HG02885 (cell line): ENCODE data around the gene SLCO3A1.
A peak's percentile ranks its signal among the peaks of the same experiment; 100 is the strongest.

ENCODE experiments used
- ATAC-seq: cut with Tn5 transposase; IDR thresholded peaks from one replicate; pipeline ENCODE4 v1.9.1; 2021; ENCODE audit warnings: mild to moderate bottlenecking; ENCODE audit not compliant: unreplicated experiment, poor library complexity

SLCO3A1 gene

DNA sequence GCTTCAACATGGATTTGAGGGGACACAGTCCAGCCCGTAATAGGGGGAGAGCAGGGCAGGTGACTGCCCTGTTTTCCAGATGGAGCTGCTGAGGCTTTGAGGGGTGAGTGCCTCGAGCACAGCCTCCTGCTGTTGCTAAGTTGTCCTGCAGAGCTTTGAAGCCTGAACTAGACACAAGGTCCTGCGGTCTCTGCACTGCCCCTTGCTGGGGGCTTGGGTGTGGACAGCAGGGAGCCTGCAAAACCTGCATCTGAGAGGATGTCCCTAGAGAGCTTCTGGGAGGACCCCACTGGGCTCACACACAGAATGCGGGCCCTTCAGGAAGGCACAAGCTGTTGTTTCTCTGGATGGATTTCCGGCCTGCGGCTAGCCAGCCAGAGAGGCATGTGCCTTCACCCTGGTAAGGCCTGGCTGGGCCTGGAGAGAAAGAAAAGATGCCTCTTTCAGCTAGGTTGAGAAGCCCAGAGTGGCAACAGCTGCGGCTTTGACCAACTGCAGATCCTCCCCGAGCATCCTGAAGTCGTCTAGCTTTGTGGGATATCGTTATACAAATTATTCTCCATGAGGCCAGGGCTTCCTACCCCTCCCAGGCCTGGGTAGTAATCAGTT is 226.2 kb downstream of the SLCO3A1 start:
- no peak for ATAC-seq

DNA sequence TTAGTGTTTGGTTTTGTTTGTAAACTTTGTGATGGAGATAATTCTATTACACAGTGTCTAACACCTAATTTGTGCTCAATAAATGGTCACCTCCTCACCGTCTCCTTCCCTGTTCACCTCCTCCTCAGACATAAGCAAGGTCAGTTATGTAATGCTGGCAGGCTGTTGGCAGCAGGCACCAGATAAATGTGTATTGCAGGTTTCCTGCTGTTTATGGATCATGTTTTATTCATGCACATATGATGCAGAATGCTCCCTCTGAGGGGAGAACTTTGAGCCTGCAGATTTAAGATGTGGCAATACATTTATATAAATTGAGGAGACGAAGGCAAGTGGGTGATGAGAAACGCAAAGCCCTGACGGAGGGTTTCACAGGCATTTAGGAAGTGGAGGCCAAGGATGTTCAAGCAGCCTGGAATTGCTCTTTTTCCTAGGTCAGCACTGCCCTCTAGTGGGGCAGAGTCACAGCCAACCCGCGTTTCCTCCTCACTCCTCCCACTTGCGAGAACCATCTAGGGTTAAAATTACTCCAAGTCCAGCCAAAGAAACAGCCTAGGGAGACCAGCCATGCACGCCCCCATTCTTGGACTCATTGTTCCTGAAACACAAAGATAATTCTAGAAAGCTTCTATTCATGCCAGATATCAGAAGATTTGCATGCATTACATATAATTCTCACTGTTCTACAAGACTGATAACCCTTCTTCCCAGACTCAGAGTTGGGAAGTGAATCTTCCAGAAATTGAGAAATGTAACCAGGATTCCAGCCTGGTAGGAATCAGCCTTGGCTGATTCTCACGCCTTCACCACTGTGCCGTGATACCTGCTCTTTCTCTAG is 228.7 kb downstream of the SLCO3A1 start:
- peak; percentile 61 for ATAC-seq

DNA sequence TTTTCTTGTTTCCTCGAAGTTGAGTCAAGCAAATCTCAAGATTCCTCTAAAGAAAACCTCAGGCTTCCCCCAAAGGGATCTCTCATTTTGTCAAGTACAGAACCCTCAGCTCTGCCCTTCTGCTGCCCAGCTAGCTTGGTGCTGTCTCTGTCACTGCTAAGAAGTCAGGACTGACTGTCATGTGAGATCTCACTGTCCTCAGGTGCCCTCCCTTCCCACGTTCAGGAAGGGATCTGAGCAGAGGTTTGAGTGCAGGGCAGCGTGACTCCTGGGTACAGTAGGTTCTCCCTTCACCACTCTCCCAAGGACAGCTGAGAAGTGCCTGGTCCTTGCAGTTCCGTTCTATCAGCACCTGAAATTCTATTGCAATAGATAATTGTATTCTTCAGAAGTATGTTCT is 229.7 kb downstream of the SLCO3A1 start:
- no peak for ATAC-seq

DNA sequence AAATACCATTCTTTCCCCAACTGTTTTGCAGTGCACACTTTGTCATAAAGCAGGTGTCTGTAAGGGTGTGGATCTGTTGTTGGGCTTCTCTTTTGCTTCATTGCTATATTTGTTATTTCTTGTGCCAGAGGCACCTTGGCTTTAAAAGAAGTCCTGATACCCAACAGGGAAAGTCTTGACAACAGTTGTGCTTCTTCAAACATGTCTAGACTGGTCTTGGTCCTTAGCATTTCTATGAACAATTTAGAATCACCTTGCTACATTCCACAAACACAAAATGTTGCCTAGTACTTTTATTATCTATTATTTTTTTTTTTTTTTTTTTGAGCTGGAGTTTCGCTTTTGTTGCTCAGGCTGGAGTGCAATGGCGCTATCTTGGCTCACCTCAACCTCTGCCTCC is 233.7 kb downstream of the SLCO3A1 start:
- ATAC-seq, result no peak

DNA sequence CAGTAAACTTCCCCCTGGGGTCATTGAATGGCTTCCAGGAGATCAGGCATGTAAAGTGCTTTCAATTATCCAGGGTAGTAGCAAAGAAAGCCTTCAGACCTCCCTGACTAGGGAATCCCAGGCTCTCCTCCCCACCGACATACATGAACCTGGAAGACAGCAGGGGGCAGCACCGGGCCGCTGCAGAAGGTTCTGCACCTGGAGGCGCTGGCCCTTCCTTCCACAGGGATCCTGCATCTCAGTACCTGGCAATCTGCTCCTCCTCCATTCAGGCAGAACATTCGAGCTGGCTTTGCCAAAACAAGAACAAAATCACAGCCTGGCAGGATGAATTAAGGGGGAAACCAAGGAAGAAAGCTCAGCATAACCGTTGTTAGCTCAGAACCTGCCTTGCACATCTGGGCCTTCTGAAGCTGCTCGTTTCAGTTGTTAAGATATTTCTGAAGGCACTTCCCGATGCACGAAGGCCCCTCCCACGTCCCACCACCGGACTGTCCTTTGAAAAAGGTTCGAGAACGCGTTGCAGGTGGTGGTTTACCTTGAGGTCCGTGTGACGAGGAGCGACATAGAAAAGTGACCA is 237.7 kb downstream of the SLCO3A1 start:
- no peak for ATAC-seq

DNA sequence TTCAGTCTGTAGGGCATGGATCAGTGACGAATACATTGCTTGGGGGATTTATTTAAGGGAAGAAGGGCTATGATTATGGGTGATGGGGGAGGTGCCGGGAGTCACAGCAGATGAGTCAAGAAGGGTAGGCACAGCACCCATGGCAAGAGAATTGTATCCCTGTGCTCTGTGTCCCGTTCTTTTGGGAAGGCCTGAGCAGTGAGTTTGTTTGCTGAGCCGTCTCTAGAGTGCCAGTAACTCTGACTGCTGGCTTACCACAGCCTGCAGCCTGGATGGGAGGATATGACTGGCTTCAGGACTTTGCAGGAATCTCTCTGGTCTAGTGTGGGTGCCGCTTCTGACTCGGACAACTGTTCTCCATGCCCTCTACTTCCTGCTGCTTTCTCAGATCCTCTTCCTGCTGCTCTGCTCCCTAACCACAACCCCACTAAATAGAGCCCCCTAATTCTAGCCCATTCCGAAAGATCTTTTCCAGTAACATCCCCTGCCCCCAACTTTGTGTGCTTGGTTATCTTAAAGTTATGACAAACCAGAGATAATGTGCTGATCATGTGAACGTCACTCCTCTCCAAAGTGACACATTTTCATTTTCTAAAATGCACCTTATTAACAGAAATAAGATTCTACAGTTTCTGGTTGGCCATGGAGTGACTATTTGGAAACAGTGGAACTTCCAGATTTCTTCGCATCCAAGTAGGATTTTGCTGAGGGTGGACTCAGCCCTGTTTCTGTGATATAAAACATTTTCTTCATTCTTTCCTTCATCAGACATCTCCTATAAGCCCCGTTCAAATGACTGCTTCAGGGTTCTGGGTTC is 239.0 kb downstream of the SLCO3A1 start:
- no peak for ATAC-seq

DNA sequence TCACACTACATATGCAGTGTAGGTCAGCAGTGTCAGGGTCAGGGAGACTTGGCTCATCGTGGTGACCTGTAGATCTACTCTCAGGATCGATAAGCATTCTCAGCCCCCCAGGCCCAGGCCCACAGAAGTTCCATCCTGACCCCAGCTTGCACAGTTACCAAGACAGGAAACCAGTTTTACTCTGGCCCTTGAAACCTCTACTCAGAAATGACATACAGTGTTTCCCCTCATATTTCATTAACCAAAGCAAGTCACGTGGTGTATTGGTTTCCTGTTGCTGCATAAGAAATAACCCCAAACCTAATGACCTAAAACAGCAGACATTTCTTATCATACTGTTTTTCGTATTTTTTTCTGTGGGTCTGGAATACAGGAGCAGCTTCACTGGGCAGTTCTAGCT is 242.2 kb downstream of the SLCO3A1 start:
- ATAC-seq, result peak; percentile 68

DNA sequence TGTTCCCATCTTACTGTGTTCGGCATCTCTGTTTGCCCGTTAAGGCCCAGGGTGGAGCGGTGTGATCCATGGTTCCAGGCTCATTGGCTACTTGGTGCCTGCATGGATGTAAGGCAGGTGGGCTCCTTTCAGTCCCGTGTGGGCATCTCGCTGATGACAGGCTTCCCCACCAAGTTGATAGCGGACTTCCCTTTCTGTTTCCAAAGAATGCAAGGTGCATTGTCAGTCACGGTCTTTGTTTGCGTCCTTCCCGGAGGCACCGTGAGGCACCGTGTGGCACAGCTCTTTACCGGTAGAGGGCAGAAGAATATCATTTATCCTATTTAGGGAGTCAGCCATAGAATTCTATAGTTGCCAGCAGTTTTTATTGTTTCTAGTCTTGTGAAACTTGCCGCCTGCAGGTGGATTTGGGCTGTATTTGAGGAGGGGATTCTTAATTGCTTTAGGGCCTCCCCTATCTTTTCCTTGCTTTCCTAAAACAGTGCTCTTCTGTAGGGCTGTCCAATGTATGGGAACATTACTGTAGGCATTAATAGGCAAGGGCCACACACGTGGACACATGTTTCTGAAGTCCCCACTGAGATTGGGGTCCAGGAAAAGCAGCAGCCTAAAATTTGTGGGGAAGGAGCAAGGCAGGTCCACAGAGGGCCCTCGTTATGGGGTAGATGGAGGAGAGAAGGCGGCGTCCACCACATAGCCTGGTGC is 244.1 kb downstream of the SLCO3A1 start:
- ATAC-seq, result peak; percentile 70

DNA sequence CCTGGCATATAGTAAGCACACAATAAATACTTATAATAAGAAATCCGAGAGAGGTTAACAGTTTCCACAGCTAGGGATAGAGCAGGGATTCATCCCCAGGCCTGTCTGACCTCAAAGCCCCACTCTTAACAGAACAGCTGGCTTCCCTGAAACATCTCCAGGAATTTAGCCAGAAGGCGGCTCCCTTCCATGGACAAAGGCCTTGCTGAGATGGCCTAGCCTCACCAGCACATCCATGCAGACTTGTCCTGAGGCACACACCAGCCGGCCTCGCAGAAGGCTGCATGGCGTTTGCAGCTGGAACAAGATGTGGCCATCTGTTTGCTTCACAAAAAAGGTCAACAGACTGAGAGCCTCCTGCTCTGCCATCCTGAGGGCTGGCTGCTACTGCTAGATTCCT is 245.4 kb downstream of the SLCO3A1 start:
- no peak for ATAC-seq

DNA sequence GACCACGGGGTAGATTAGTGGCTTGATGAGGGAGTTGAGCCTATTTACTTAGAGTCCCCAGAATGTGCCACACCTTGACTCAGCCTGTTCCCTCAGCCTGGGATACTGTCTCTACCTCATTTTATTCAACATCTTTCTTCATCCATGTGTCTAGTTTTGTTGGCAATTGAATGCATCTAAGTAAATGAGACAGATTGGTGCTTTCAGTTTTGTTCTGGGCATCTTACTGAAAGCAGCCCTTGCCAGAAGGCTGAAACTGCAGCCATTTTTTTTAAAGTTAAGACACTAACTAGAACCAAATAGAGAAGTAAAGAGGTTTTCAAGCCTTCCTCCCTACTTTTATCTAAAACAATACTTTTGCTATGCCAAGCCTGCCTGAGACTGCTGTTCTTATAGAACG is 246.8 kb downstream of the SLCO3A1 start:
- no peak for ATAC-seq

DNA sequence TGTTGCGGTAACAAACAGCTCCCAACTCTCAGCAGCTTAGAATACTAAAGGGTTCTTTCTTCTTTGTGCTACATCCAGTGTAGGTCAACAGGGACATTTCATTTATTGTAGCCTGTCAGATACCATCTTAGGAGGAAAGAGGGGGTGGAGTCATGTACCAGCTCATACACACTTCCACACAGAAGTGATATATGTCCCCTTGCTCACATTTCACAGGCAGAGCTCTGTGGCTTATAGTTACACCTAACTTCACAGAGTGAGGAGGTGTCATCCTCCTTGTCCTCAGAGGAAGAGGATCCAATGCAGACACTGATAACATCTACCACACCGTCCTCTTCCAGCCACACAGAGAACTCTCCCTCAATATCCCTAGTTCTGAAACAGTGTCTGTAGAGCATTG is 247.2 kb downstream of the SLCO3A1 start:
- ATAC-seq, result no peak

DNA sequence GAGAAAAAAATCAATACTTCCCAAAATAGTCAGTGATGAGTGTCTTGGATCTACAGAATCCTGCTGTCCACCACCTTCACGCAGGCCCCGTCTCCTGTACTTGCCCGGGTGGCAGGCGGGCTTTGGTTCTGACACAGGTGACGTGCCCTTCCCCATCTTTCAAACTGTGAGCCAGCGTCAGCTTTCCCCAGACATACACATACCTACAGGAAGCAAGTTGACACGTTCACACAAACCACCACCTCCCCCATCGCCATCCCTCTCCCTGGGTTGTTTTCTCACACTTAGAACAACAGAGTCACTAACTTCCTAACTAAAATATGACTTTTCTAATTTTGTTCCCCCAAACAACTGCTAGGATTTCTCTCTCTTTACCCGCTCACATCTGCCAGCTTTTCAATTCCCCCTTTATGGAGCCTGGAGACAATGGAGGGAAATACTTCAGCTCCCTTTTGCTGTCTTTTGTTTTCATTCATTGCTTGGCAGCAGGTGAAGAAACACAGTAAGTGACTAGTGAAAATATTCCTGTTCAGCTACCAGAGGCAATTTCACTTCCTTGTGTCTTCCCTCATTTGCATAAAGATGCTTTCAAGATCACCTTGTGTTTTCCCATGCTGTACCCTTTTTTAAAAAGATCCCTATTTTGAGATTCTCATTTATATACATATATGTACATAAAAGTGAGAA is 248.3 kb downstream of the SLCO3A1 start:
- peak; percentile 62 for ATAC-seq

DNA sequence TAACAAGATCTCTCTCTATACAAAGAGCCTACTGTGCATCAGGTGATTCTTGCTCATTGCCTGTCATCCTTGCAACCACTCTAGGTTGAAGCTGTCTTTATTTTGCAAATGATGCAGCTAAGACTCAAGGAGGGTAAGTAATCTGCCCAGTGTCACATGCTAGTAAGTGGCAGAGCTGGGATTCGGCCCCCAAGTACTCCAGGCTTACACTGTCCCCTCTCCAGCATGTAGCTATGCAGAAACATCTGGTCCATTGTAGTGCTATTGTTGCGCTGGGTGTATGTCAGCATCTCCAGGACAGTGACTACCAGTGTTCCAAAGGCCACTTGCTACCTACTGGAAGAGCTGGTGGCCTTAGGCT is 248.9 kb downstream of the SLCO3A1 start:
- peak; percentile 15 for ATAC-seq

DNA sequence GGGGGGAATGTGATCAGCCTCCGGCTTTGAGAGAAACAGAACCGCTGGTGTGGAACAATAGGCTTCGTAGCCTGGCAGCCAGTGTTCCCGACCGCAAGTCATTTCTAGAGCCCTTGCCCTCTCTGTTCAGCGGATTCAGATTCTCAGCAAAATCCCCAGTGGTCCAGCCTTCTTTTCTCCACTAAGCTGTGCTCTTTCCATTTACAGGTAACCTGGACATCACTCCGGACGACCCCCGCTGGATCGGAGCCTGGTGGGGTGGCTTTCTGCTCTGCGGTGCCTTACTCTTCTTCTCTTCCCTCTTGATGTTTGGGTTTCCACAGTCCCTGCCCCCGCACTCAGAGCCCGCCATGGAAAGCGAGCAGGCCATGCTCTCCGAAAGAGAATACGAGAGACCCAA is 250.6 kb downstream of the SLCO3A1 start:
- no peak for ATAC-seq

DNA sequence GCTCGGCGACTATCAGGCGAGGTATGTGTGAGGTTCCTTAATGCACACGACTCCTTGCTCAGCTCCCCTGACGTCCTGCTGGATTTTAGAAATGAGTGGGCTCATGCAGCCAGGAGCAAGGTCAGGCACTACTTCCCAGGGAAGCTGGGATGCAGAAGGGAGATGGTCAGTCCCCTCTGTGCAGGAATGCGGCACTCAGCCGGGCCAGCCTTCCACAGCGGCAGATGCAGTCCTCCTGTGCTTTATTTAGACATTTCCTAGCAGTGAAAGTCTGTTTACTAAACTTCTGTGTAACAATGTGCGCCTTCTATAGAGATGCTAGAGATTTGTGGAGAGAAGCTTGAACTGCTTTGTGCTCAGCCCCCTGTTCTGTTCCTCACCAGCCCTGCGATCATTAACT is 252.1 kb downstream of the SLCO3A1 start:
- no peak for ATAC-seq

DNA sequence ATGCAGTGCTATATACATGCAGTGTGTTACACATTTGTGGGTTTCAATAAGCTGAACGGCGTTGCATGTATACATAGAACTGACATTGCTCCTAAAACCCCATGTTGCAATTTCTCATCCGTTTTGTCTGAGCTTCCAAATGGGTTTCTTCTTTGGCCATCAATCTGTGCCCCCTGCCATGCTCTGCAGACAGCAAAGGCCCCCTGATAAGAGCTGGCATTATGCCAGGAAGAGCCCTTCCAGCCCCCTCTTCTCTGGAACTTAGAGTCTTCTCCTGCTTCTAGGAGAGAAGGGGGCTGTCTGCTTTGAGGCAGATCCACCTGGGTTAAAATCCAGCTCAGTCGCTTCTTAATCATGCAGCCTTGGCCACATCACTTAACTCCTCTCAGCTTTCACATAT is 254.0 kb downstream of the SLCO3A1 start:
- ATAC-seq, result no peak

DNA sequence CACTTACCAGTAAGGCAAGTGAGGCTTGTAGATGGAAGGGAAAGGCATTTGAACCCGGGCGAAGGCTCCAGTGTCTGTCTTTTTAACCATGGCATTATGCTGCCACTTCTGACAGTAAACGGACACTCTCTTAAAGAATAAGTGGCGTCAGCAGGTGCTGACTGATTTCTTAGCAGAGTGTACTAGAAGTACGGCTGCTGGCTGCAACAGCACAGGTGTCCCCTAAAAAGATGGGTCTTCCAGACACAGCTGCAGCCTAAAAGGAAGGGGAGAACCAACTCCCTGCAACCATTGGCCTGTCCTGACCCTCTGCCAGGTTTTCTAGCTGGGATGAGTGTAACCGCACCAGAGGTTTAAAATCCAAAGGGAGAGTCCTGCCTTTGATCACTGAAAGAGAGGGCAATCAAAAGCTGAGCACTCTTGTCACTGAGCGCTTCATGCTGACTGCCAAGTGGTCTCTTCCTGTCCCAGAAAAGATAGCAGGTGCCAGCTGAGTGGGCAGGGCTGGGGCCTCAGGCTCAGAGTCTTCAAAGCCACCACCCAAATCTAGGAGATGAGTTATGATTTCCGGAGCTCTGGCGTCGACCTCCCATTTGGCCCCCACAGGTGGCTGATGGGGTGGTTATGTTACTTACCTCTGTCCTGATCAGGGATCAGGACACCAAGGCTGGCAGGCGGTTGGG is 255.8 kb downstream of the SLCO3A1 start:
- no peak for ATAC-seq

DNA sequence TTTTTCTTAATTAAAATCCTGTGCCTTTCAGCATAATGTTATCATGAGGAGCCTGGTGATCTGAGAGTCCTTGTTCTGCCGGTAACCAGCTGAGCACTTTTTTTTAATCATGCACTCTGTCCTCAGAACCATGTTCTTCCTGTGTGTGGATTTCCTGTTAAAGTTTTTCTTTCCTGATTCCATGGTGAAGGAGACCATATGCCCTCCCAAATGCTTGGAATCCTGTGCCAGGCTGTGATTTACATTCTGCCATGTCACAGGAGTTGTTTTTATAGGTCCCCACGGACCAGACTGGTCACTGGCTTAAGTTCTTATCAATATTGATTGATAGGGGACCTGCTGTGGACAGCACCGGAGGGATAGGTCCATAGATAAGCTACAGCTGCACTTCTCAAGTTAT is 257.8 kb downstream of the SLCO3A1 start:
- no peak for ATAC-seq

DNA sequence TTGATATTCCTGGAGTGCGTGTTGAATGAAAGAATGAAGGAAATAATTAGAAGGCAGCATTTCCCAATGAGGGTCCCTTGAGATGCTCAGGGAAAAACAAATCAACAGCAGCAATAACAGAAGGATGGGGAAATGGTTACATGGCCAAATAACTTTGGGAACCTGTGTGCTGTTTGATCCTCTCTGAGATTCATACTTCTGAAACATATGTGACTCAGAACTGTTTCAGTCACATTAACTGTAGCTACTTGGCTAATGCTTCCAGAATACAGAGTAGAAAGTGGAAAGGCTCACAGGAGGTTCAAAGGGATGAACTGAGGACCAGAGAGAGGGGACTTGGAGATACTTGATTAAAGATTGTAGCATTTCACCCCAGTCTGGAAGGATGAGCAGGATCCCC is 258.2 kb downstream of the SLCO3A1 start:
- no peak for ATAC-seq
